CD14-positive monocyte (primary cell): ENCODE results near the gene ZBTB8B. TPM values are rescaled to one million over a fixed set of nuclear protein-coding genes. Genes with fewer than 3 reads are reported as not detected.

Experiments
- DNase-seq, 3 donors: peaks; one replicate each; pipeline ENCODE4 v3.0.0-alpha.2; 2011 to 2022
- H2AFZ ChIP-seq: 2 replicates; pipeline ENCODE4 v1.6.0; 2012; ENCODE audit warnings: mild to moderate bottlenecking, low read depth, low read length, inconsistent platforms; ENCODE audit not compliant: insufficient read depth, poor library complexity, severe bottlenecking
- H3K27ac ChIP-seq, 2 donors: 1 replicate in 1 of 2; 2 replicates in 1 of 2; pipeline ENCODE4 v1.5.1; 2012 to 2013; ENCODE audit warnings: low read length in 2 of 2, control low read depth in 1 of 2, inconsistent platforms in 1 of 2, low read depth in 1 of 2, mild to moderate bottlenecking in 1 of 2
- H3K27me3 ChIP-seq, 2 donors: one replicate each; pipeline versions ENCODE4 v1.6.0 to v1.6.1; 2011 to 2013; ENCODE audit warnings: low read length in 2 of 2; ENCODE audit not compliant: control insufficient read depth in 2 of 2, insufficient read depth in 2 of 2
- H3K36me3 ChIP-seq, 2 donors: replicated peaks in 1 of 2; 1 replicate in 1 of 2; 2 replicates in 1 of 2; pipeline versions ENCODE4 v1.5.1 to v1.6.1; 2012 to 2013; ENCODE audit warnings: low read length in 2 of 2, control low read depth in 1 of 2, inconsistent platforms in 1 of 2, mild to moderate bottlenecking in 1 of 2; ENCODE audit not compliant: insufficient read depth in 2 of 2, control insufficient read depth in 1 of 2
- H3K4me1 ChIP-seq, 2 donors: 1 replicate in 1 of 2; 2 replicates in 1 of 2; pipeline versions ENCODE4 v1.5.1 to v1.6.1; 2012 to 2013; ENCODE audit warnings: low read length in 2 of 2, control low read depth in 1 of 2, inconsistent platforms in 1 of 2, mild to moderate bottlenecking in 1 of 2, moderate library complexity in 1 of 2; ENCODE audit not compliant: insufficient read depth in 2 of 2, control insufficient read depth in 1 of 2
- H3K4me2 ChIP-seq: replicated peaks from 2 replicates; pipeline ENCODE3; 2012; ENCODE audit warnings: low read length, moderate library complexity, mild to moderate bottlenecking; ENCODE audit not compliant: poor library complexity, severe bottlenecking; ENCODE audit errors: extremely low read depth
- H3K4me3 ChIP-seq, 3 experiments: fragments of 200-600 bp in 1 of 3; sonication (generic) in 1 of 3; replicated peaks in 1 of 3; 1 replicate in 2 of 3; 2 replicates in 1 of 3; pipeline ENCODE4 v1.5.1; 2011 to 2013; ENCODE audit warnings: low read length in 3 of 3, mild to moderate bottlenecking in 3 of 3, control low read depth in 2 of 3, low read depth in 2 of 3, inconsistent platforms in 1 of 3, moderate library complexity in 1 of 3
- H3K79me2 ChIP-seq: 2 replicates; pipeline ENCODE4 v1.6.0; 2012; ENCODE audit warnings: mild to moderate bottlenecking, control low read depth, inconsistent platforms, low read length, moderate library complexity; ENCODE audit not compliant: insufficient read depth
- H3K9ac ChIP-seq: 2 replicates; pipeline ENCODE4 v1.6.0; 2017; ENCODE audit warnings: low read length, mild to moderate bottlenecking; ENCODE audit not compliant: insufficient read depth, poor library complexity, severe bottlenecking
- H3K9me3 ChIP-seq, 2 donors: replicated peaks in 1 of 2; 1 replicate in 1 of 2; 2 replicates in 1 of 2; pipeline versions ENCODE4 v1.5.1 to v1.6.1; 2012 to 2013; ENCODE audit warnings: low read length in 2 of 2, control low read depth in 1 of 2; ENCODE audit not compliant: control insufficient read depth in 1 of 2, insufficient read depth in 1 of 2
- H4K20me1 ChIP-seq: 2 replicates; pipeline ENCODE4 v1.6.0; 2012; ENCODE audit warnings: mild to moderate bottlenecking, low read length, control low read depth, moderate library complexity; ENCODE audit not compliant: insufficient read depth
- H3K27ac Mint-ChIP-seq, 7 donors: one replicate each; pipeline ENCODE4 v1.8.0; 2020; ENCODE audit warnings: mild to moderate bottlenecking in 7 of 7, mixed read lengths in 7 of 7, moderate library complexity in 6 of 7, inconsistent platforms in 2 of 7
- H3K27me3 Mint-ChIP-seq, 3 donors: one replicate each; pipeline ENCODE4 v1.8.0; 2021 to 2022; ENCODE audit warnings: low read depth in 3 of 3, mild to moderate bottlenecking in 3 of 3, mixed read lengths in 3 of 3, moderate library complexity in 3 of 3, inconsistent platforms in 1 of 3
- H3K36me3 Mint-ChIP-seq, 2 donors: one replicate each; pipeline ENCODE4 v1.8.0; 2020; ENCODE audit warnings: mixed read lengths in 2 of 2, inconsistent platforms in 1 of 2, mild to moderate bottlenecking in 1 of 2
- H3K4me1 Mint-ChIP-seq: one replicate; pipeline ENCODE4 v1.8.0; 2020; ENCODE audit warnings: mild to moderate bottlenecking, mixed read lengths
- H3K4me3 Mint-ChIP-seq, 2 donors: one replicate each; pipeline ENCODE4 v1.8.0; 2020; ENCODE audit warnings: mild to moderate bottlenecking in 2 of 2, mixed read lengths in 2 of 2, moderate library complexity in 1 of 2
- H3K9me3 Mint-ChIP-seq, 7 donors: one replicate each; pipeline ENCODE4 v1.8.0; 2020 to 2022; ENCODE audit warnings: mixed read lengths in 7 of 7, mild to moderate bottlenecking in 6 of 7, moderate library complexity in 6 of 7, inconsistent platforms in 2 of 7
- CTCF ChIP-seq: fragments of 200-600 bp; IDR thresholded peaks from one replicate; pipeline ENCODE4 v1.8.0; 2022; ENCODE audit warnings: antibody characterized with exemption, mild to moderate bottlenecking
- WGBS: methylation state at CpG from one replicate; pipeline ENCODE4 v1.1.5; 2013; ENCODE audit warnings: missing lambda C conversion rate; ENCODE audit not compliant: insufficient coverage; 5-methylcytosine and 5-hydroxymethylcytosine counted together
- intact Hi-C, 2 donors: fragments of 100-400 bp; cut with micrococcal nuclease; formaldehyde crosslinking; loops; one replicate each; pipeline versions ENCODE4 v1.15.0 to v1.15.1; 2023
- polyA plus RNA-seq, 3 donors: library from polyadenylated mRNA; depleted of rRNA in 1 of 3; unstranded in 2 of 3; stranded (reverse) in 1 of 3; fragments of 300-500 nt in 2 of 3; fragments of >200 nt in 1 of 3; fragmentation: Illumina TruSeq in 2 of 3; gene quantifications; 1 replicate in 2 of 3; 2 replicates in 1 of 3; pipeline ENCODE4 v1.2.3, GENCODE V29; 2012 to 2021

ZBTB8B gene
- polyA plus RNA-seq, 3 donors = not detected

- Histone ChIP-seq H2AFZ (no peak overlapping the region), H3K9ac (no peak overlapping the region), H3K36me3 (no peaks in the 10 kb centered on the region), H3K27ac (no peak overlapping the region), H3K4me2 (no peak overlapping the region), H3K9me3 (peaks cover 3 to 15% of the 10 kb centered on the region in 2 donors), H3K27me3 (peaks cover 37 to 46% of the 10 kb centered on the region in 2 donors), H3K4me3 (no peak overlapping the region), H4K20me1 (no peaks in the 10 kb centered on the region), H3K79me2 (no peaks in the 10 kb centered on the region), H3K4me1 (peaks cover 3 to 5% of the 10 kb centered on the region in 2 donors)
- H3K27ac Mint-ChIP-seq = no peak overlapping the region
- no peak for TF ChIP-seq CTCF
- H3K4me3 Mint-ChIP-seq = peak overlapping the region in 1 of 2 donors; percentile 75
- 30% methylated on average over 8 of the region's 11 CpGs for WGBS
- H3K36me3 Mint-ChIP-seq = peaks cover 0 to 2% of the 10 kb centered on the region in 2 donors
- H3K4me1 Mint-ChIP-seq = peaks cover 16% of the 10 kb centered on the region
- intact Hi-C loops = no loop called here
- DNase-seq = peak in 1 of 3 donors; percentile 2
- H3K9me3 Mint-ChIP-seq = peaks cover 0 to 25% (median 8%) of the 10 kb centered on the region in 7 donors
- peaks cover 53 to 82% (median 65%) of the 10 kb centered on the region in 3 donors for H3K27me3 Mint-ChIP-seq
Observed at GRCh38 chr1:32465578-32465933, 684 bp downstream of the ZBTB8B start.

GRCh38 chr1:32466761-32467160 is 1.9 kb downstream of the ZBTB8B start:
- H3K27ac Mint-ChIP-seq = no peak overlapping the region
- no peak overlapping the region for H3K4me2 ChIP-seq
- H2AFZ ChIP-seq = no peak overlapping the region
- DNase-seq = no peak
- H4K20me1 ChIP-seq = no peaks in the 10 kb centered on the region
- intact Hi-C loops = no loop called here
- no peaks in the 10 kb centered on the region for H3K36me3 ChIP-seq
- H3K4me3 Mint-ChIP-seq = no peak overlapping the region
- H3K4me3 ChIP-seq = no peak overlapping the region
- no peak overlapping the region for H3K9ac ChIP-seq
- H3K79me2 ChIP-seq = no peaks in the 10 kb centered on the region
- H3K9me3 Mint-ChIP-seq = peaks cover 0 to 18% (median 9%) of the 10 kb centered on the region in 7 donors
- peaks cover 6 to 15% of the 10 kb centered on the region in 2 donors for H3K9me3 ChIP-seq
- TF ChIP-seq CTCF = no peak
- WGBS = 90% methylated on average over 3 of the region's 4 CpGs
- peaks cover 0 to 2% of the 10 kb centered on the region in 2 donors for H3K36me3 Mint-ChIP-seq
- peaks cover 37 to 55% of the 10 kb centered on the region in 2 donors for H3K27me3 ChIP-seq
- H3K27me3 Mint-ChIP-seq = peaks cover 56 to 74% (median 57%) of the 10 kb centered on the region in 3 donors
- peaks cover 16% of the 10 kb centered on the region for H3K4me1 Mint-ChIP-seq
- H3K27ac ChIP-seq = no peak overlapping the region
- peaks cover 3 to 5% of the 10 kb centered on the region in 2 donors for H3K4me1 ChIP-seq
